Nephron (organoid): ENCODE data around the gene PPP1R15B.
A peak's percentile ranks its signal among the peaks of the same experiment; 100 is the strongest.

Source experiments
- H3K27ac Mint-ChIP-seq, 3 experiments: 2 replicates each; pipeline ENCODE4 v1.8.0; 2020; ENCODE audit warnings: mixed read lengths in 3 of 3, mild to moderate bottlenecking in 2 of 3, moderate library complexity in 1 of 3
- H3K27me3 Mint-ChIP-seq: 2 replicates; pipeline ENCODE4 v1.8.0; 2021; ENCODE audit warnings: low read depth, mild to moderate bottlenecking, moderate library complexity, mixed read lengths
- H3K36me3 Mint-ChIP-seq: 2 replicates; pipeline ENCODE4 v1.8.0; 2020; ENCODE audit warnings: low read depth, mixed read lengths
- H3K4me1 Mint-ChIP-seq: 2 replicates; pipeline ENCODE4 v1.8.0; 2020; ENCODE audit warnings: mixed read lengths
- H3K4me3 Mint-ChIP-seq, 3 experiments: 2 replicates each; pipeline ENCODE4 v1.8.0; 2020; ENCODE audit warnings: mild to moderate bottlenecking in 3 of 3, mixed read lengths in 3 of 3, moderate library complexity in 2 of 3
- H3K9me3 Mint-ChIP-seq: 2 replicates; pipeline ENCODE4 v1.8.0; 2020; ENCODE audit warnings: mixed read lengths
- CTCF ChIP-seq, 3 experiments: fragments of 200-600 bp; sonication (generic); IDR thresholded peaks; one replicate each; pipeline ENCODE4 v1.5.0; 2021; ENCODE audit warnings: antibody characterized with exemption in 3 of 3; ENCODE audit not compliant: unreplicated experiment in 3 of 3

PPP1R15B gene

GRCh38 chr1:204455831-204456145 is 44.2 kb upstream of the PPP1R15B start:
- no peak overlapping the region for H3K27ac Mint-ChIP-seq
- no peaks in the 10 kb centered on the region for H3K27me3 Mint-ChIP-seq
- no peak overlapping the region for H3K4me3 Mint-ChIP-seq
- peaks cover 53% of the 10 kb centered on the region for H3K36me3 Mint-ChIP-seq
- peaks cover 62% of the 10 kb centered on the region for H3K4me1 Mint-ChIP-seq
- no peaks in the 10 kb centered on the region for H3K9me3 Mint-ChIP-seq
- TF ChIP-seq CTCF (IDR thresholded peaks at IDR 0.05; ENCODE audit: unreplicated experiment in 3 of 3) = no peak

- Mint-ChIP-seq H3K36me3 (peaks cover 50% of the 10 kb centered on the region), H3K27ac (peak overlapping the region in 2 of 3 experiments; percentile 23 to 82), H3K27me3 (no peaks in the 10 kb centered on the region), H3K9me3 (no peaks in the 10 kb centered on the region), H3K4me3 (no peak overlapping the region), H3K4me1 (peaks cover 60% of the 10 kb centered on the region)
- no peak for TF ChIP-seq CTCF (IDR thresholded peaks at IDR 0.05; ENCODE audit: unreplicated experiment in 3 of 3)
Measured at GRCh38 chr1:204455063-204455830, 43.6 kb upstream of the PPP1R15B start.

GRCh38 chr1:204454476-204454875 is 42.9 kb upstream of the PPP1R15B start:
- Mint-ChIP-seq H3K27me3 (no peaks in the 10 kb centered on the region), H3K4me1 (peaks cover 60% of the 10 kb centered on the region), H3K36me3 (peaks cover 44% of the 10 kb centered on the region), H3K9me3 (no peaks in the 10 kb centered on the region), H3K27ac (peak overlapping the region in 2 of 3 experiments; percentile 23 to 42), H3K4me3 (no peak overlapping the region)
- no peak for TF ChIP-seq CTCF (IDR thresholded peaks at IDR 0.05; ENCODE audit: unreplicated experiment in 3 of 3)

GRCh38 chr1:204453141-204453772 is 41.6 kb upstream of the PPP1R15B start:
- Mint-ChIP-seq H3K4me3 (no peak overlapping the region), H3K27me3 (no peaks in the 10 kb centered on the region), H3K4me1 (peaks cover 65% of the 10 kb centered on the region), H3K9me3 (no peaks in the 10 kb centered on the region), H3K27ac (no peak overlapping the region), H3K36me3 (peaks cover 48% of the 10 kb centered on the region)
- no peak for TF ChIP-seq CTCF (IDR thresholded peaks at IDR 0.05; ENCODE audit: unreplicated experiment in 3 of 3)

- Mint-ChIP-seq H3K27me3 (no peaks in the 10 kb centered on the region), H3K36me3 (peaks cover 47% of the 10 kb centered on the region), H3K27ac (peak overlapping the region in 2 of 3 experiments; percentile 18 to 47), H3K4me3 (peak overlapping the region in 1 of 3 experiments; percentile 84), H3K4me1 (peaks cover 60% of the 10 kb centered on the region), H3K9me3 (no peaks in the 10 kb centered on the region)
- no peak for TF ChIP-seq CTCF (IDR thresholded peaks at IDR 0.05; ENCODE audit: unreplicated experiment in 3 of 3)
Measured at GRCh38 chr1:204451352-204452124, 39.9 kb upstream of the PPP1R15B start.
